CD4-positive, alpha-beta memory T cell (primary cell): ENCODE measurements around the gene BCAS2. TPM values are rescaled to one million over a fixed set of nuclear protein-coding genes. Genes with fewer than 3 reads are reported as not detected.
A peak's percentile ranks its signal among the peaks of the same experiment; 100 is the strongest.

Source experiments
- CTCF ChIA-PET: fragments of 350-600 bp; sonication (Branson Sonifier 250); formaldehyde crosslinking; loops from one replicate; lab custom pipeline; 2021; ENCODE audit warnings: inconsistent platforms; ENCODE audit not compliant: partially characterized antibody; lab: Charles Lee
- POLR2A ChIA-PET: fragments of 350-600 bp; sonication (Branson Sonifier 250); formaldehyde crosslinking; loops from one replicate; lab custom pipeline; 2021; ENCODE audit not compliant: partially characterized antibody; lab: Charles Lee
- DNase-seq, 5 donors: peaks; one replicate each; pipeline versions ENCODE4 v3.0.0 to v3.0.0-alpha.2; 2020 to 2022; ENCODE audit warnings: mixed read lengths in 1 of 5
- H3K27ac ChIP-seq: one replicate; pipeline ENCODE4 v1.7.0; 2013; ENCODE audit warnings: low read depth, low read length
- H3K27me3 ChIP-seq: 2 replicates; pipeline ENCODE4 v1.7.0; 2013; ENCODE audit warnings: mild to moderate bottlenecking, low read length, moderate library complexity; ENCODE audit not compliant: insufficient read depth
- H3K36me3 ChIP-seq: 2 replicates; pipeline ENCODE4 v1.7.0; 2013; ENCODE audit warnings: mild to moderate bottlenecking, low read length, moderate library complexity; ENCODE audit not compliant: insufficient read depth
- H3K4me1 ChIP-seq: 2 replicates; pipeline ENCODE4 v1.7.0; 2013; ENCODE audit warnings: mild to moderate bottlenecking, low read length, moderate library complexity; ENCODE audit not compliant: insufficient read depth
- H3K4me3 ChIP-seq, 2 donors: one replicate each; pipeline ENCODE4 v1.7.0; 2013; ENCODE audit warnings: low read length in 2 of 2, mild to moderate bottlenecking in 1 of 2
- H3K9me3 ChIP-seq, 2 donors: one replicate each; pipeline ENCODE4 v1.7.0; 2013; ENCODE audit warnings: low read length in 2 of 2, control low read depth in 1 of 2; ENCODE audit not compliant: control insufficient read depth in 1 of 2
- H3K27ac Mint-ChIP-seq, 7 donors: one replicate each; pipeline ENCODE4 v1.8.0; 2020 to 2021; ENCODE audit warnings: mixed read lengths in 7 of 7, mild to moderate bottlenecking in 6 of 7, inconsistent platforms in 3 of 7, moderate library complexity in 3 of 7
- H3K27me3 Mint-ChIP-seq, 2 donors: one replicate each; pipeline ENCODE4 v1.8.0; 2020 to 2021; ENCODE audit warnings: mixed read lengths in 2 of 2
- H3K36me3 Mint-ChIP-seq, 2 donors: one replicate each; pipeline ENCODE4 v1.8.0; 2020 to 2021; ENCODE audit warnings: mixed read lengths in 2 of 2, inconsistent platforms in 1 of 2, mild to moderate bottlenecking in 1 of 2
- H3K4me1 Mint-ChIP-seq, 4 donors: one replicate each; pipeline ENCODE4 v1.8.0; 2020 to 2021; ENCODE audit warnings: mixed read lengths in 4 of 4, mild to moderate bottlenecking in 1 of 4
- H3K4me3 Mint-ChIP-seq, 8 donors: one replicate each; pipeline ENCODE4 v1.8.0; 2020 to 2021; ENCODE audit warnings: mixed read lengths in 8 of 8, mild to moderate bottlenecking in 7 of 8, moderate library complexity in 6 of 8, inconsistent platforms in 3 of 8
- H3K9me3 Mint-ChIP-seq, 8 donors: one replicate each; pipeline ENCODE4 v1.8.0; 2020 to 2021; ENCODE audit warnings: mixed read lengths in 8 of 8, mild to moderate bottlenecking in 5 of 8, inconsistent platforms in 3 of 8, moderate library complexity in 1 of 8
- intact Hi-C: fragments of 100-400 bp; cut with micrococcal nuclease; formaldehyde crosslinking; loops from one replicate; pipeline ENCODE4 v1.15.1; 2023
- polyA plus RNA-seq, 2 donors: library from polyadenylated mRNA; unstranded; fragments of 300-500 nt; fragmentation: Illumina TruSeq; gene quantifications; one replicate each; pipeline ENCODE4 v1.2.3, GENCODE V29; 2021
- total RNA-seq, 2 experiments: library from RNA; stranded (reverse); gene quantifications; one replicate each; pipeline ENCODE4 v1.2.3, GENCODE V29; 2021

Gene BCAS2
- total RNA-seq (10 to 100 TPM; 33.9 to 40.8 TPM), polyA plus RNA-seq (100 to 1,000 TPM in 1 of 2 donors, 10 to 100 TPM in 1; 93.4 to 159 TPM)

GRCh38 chr1:114581335-114582287 is at the start of gene BCAS2:
Gene BCAS2, minus strand, starts transcription at chr1:114581615. Its CDS starts 24 bp downstream, at chr1:114581591.
- POLR2A ChIA-PET: interaction anchor here (0.6 to 2.9 kb wide), 12 partner anchors 9 to 1909 kb away, joined by 3 to 39 read pairs (median 3); partner anchors contain the start of genes CSDE1, DENND2C, NRAS and RSBN1
- peak within 1 kb of the TSS; percentile 92 to 100 (median 99) for H3K27ac Mint-ChIP-seq
- peak within 1 kb of the TSS; percentile 76 to 80 for H3K4me3 ChIP-seq

GRCh38 chr1:114627107-114627506 is 45.7 kb upstream of the BCAS2 start:
- CTCF ChIA-PET: no interaction called here
- no peak for DNase-seq
- Histone ChIP-seq H3K9me3 (no peaks in the 10 kb centered on the region), H3K4me3 (no peak overlapping the region), H3K27ac (no peak overlapping the region), H3K27me3 (no peaks in the 10 kb centered on the region), H3K36me3 (no peaks in the 10 kb centered on the region), H3K4me1 (no peaks in the 10 kb centered on the region)
- H3K4me3 Mint-ChIP-seq: no peak overlapping the region
- H3K27me3 Mint-ChIP-seq: peaks cover 14 to 16% of the 10 kb centered on the region in 2 donors
- no peaks in the 10 kb centered on the region for H3K4me1 Mint-ChIP-seq
- H3K27ac Mint-ChIP-seq: no peak overlapping the region
- POLR2A ChIA-PET: no interaction called here
- peaks cover 3 to 9% of the 10 kb centered on the region in 2 donors for H3K36me3 Mint-ChIP-seq
- intact Hi-C loops: no loop called here
- peaks cover 0 to 13% (median 8%) of the 10 kb centered on the region in 8 donors for H3K9me3 Mint-ChIP-seq

More at GRCh38 chr1:114581335-114582287, at the start of gene BCAS2:
- Mint-ChIP-seq H3K27me3 (peaks cover 0 to 1% of the 10 kb centered on the region in 2 donors), H3K9me3 (peaks cover 0 to 2% (median 0%) of the 10 kb centered on the region in 8 donors), H3K4me1 (peaks cover 14 to 42% (median 27%) of the 10 kb centered on the region in 4 donors), H3K4me3 (peak within 1 kb of the TSS; percentile 95 to 99 (median 96)), H3K36me3 (peaks cover 18 to 37% of the 10 kb centered on the region in 2 donors)
- intact Hi-C loops: loop anchor here (1.0 to 10.0 kb wide), 13 partner anchors 70 to 1963 kb away; partner anchors contain the start of genes CAPZA1, CSDE1, DENND2C and LRIG2
- Histone ChIP-seq H3K27ac (peak within 1 kb of the TSS; percentile 90), H3K27me3 (no peaks in the 10 kb centered on the region), H3K4me1 (peaks cover 30% of the 10 kb centered on the region), H3K36me3 (peaks cover 9% of the 10 kb centered on the region), H3K9me3 (no peaks in the 10 kb centered on the region)
- CTCF ChIA-PET: interaction anchor here (0.8 to 2.6 kb wide), 5 partner anchors 71 to 235 kb away, joined by 3 to 11 read pairs (median 4); partner anchors contain the start of genes SIKE1 and TRIM33
- DNase-seq: peak; percentile 93 to 98 (median 97)

GRCh38 chr1:114623364-114623763 is 41.9 kb upstream of the BCAS2 start:
- intact Hi-C loops: no loop called here
- Histone ChIP-seq H3K9me3 (no peaks in the 10 kb centered on the region), H3K4me1 (no peaks in the 10 kb centered on the region), H3K27me3 (no peaks in the 10 kb centered on the region), H3K36me3 (no peaks in the 10 kb centered on the region), H3K27ac (no peak overlapping the region), H3K4me3 (no peak overlapping the region)
- H3K4me3 Mint-ChIP-seq: no peak overlapping the region
- no peak overlapping the region for H3K27ac Mint-ChIP-seq
- H3K36me3 Mint-ChIP-seq: no peaks in the 10 kb centered on the region
- ChIA-PET CTCF (no interaction called here), POLR2A (no interaction called here)
- H3K4me1 Mint-ChIP-seq: no peaks in the 10 kb centered on the region
- H3K27me3 Mint-ChIP-seq: peaks cover 4 to 7% of the 10 kb centered on the region in 2 donors
- DNase-seq: no peak
- H3K9me3 Mint-ChIP-seq: no peaks in the 10 kb centered on the region

GRCh38 chr1:114620419-114620818 is 39.0 kb upstream of the BCAS2 start:
- Histone ChIP-seq H3K4me3 (no peak overlapping the region), H3K27ac (no peak overlapping the region), H3K4me1 (no peaks in the 10 kb centered on the region), H3K36me3 (no peaks in the 10 kb centered on the region), H3K9me3 (no peaks in the 10 kb centered on the region), H3K27me3 (no peaks in the 10 kb centered on the region)
- intact Hi-C loops: no loop called here
- H3K27ac Mint-ChIP-seq: no peak overlapping the region
- ChIA-PET POLR2A (no interaction called here), CTCF (no interaction called here)
- no peak overlapping the region for H3K4me3 Mint-ChIP-seq
- H3K36me3 Mint-ChIP-seq: peaks cover 0 to 4% of the 10 kb centered on the region in 2 donors
- H3K9me3 Mint-ChIP-seq: no peaks in the 10 kb centered on the region
- peaks cover under 1 to 6% of the 10 kb centered on the region in 2 donors for H3K27me3 Mint-ChIP-seq
- DNase-seq: no peak
- H3K4me1 Mint-ChIP-seq: no peaks in the 10 kb centered on the region

GRCh38 chr1:114618606-114619005 is 37.2 kb upstream of the BCAS2 start:
- Histone ChIP-seq H3K27ac (no peak overlapping the region), H3K4me1 (no peaks in the 10 kb centered on the region), H3K9me3 (no peaks in the 10 kb centered on the region), H3K36me3 (no peaks in the 10 kb centered on the region), H3K4me3 (no peak overlapping the region), H3K27me3 (no peaks in the 10 kb centered on the region)
- Mint-ChIP-seq H3K9me3 (no peaks in the 10 kb centered on the region), H3K27ac (no peak overlapping the region), H3K27me3 (peaks cover 1 to 6% of the 10 kb centered on the region in 2 donors), H3K4me3 (no peak overlapping the region), H3K36me3 (peaks cover 0 to 4% of the 10 kb centered on the region in 2 donors), H3K4me1 (no peaks in the 10 kb centered on the region)
- ChIA-PET POLR2A (no interaction called here), CTCF (no interaction called here)
- intact Hi-C loops: no loop called here
- DNase-seq: no peak

GRCh38 chr1:114610546-114611245 is 29.3 kb upstream of the BCAS2 start:
- no peaks in the 10 kb centered on the region for H3K36me3 ChIP-seq
- no peaks in the 10 kb centered on the region for H3K4me1 ChIP-seq
- no peaks in the 10 kb centered on the region for H3K4me1 Mint-ChIP-seq
- intact Hi-C loops: no loop called here
- no peak overlapping the region for H3K27ac ChIP-seq
- CTCF ChIA-PET: no interaction called here
- H3K4me3 ChIP-seq: no peak overlapping the region
- no peaks in the 10 kb centered on the region for H3K27me3 ChIP-seq
- no peak overlapping the region for H3K4me3 Mint-ChIP-seq
- POLR2A ChIA-PET: no interaction called here
- no peak overlapping the region for H3K27ac Mint-ChIP-seq
- H3K9me3 ChIP-seq: no peaks in the 10 kb centered on the region
- no peaks in the 10 kb centered on the region for H3K36me3 Mint-ChIP-seq
- peaks cover 1% of the 10 kb centered on the region in 2 donors for H3K27me3 Mint-ChIP-seq
- H3K9me3 Mint-ChIP-seq: no peaks in the 10 kb centered on the region
- DNase-seq: no peak

- Mint-ChIP-seq H3K9me3 (no peaks in the 10 kb centered on the region), H3K4me3 (no peak overlapping the region), H3K27me3 (peaks cover 0 to 1% of the 10 kb centered on the region in 2 donors), H3K27ac (no peak overlapping the region), H3K4me1 (no peaks in the 10 kb centered on the region), H3K36me3 (no peaks in the 10 kb centered on the region)
- no peak for DNase-seq
- Histone ChIP-seq H3K9me3 (no peaks in the 10 kb centered on the region), H3K4me3 (no peak overlapping the region), H3K36me3 (no peaks in the 10 kb centered on the region), H3K27me3 (no peaks in the 10 kb centered on the region), H3K4me1 (no peaks in the 10 kb centered on the region), H3K27ac (no peak overlapping the region)
- CTCF ChIA-PET: no interaction called here
- POLR2A ChIA-PET: no interaction called here
- intact Hi-C loops: no loop called here
Measured at GRCh38 chr1:114609826-114610225, 28.4 kb upstream of the BCAS2 start.
